HFFc6 (cell line): Measurements from ENCODE around the gene IGSF3. TPM values are rescaled to one million over a fixed set of nuclear protein-coding genes. Genes with fewer than 3 reads are reported as not detected.

Experiments
- DNase-seq: peaks from one replicate; pipeline ENCODE4 v3.0.0-alpha.2; 2018
- H3K27ac Mint-ChIP-seq: 2 replicates; pipeline ENCODE4 v1.8.0; 2020; ENCODE audit warnings: mild to moderate bottlenecking, mixed read lengths
- H3K27me3 Mint-ChIP-seq: 2 replicates; pipeline ENCODE4 v1.8.0; 2021; ENCODE audit warnings: mild to moderate bottlenecking, moderate library complexity, mixed read lengths; ENCODE audit not compliant: insufficient read depth
- H3K36me3 Mint-ChIP-seq: 2 replicates; pipeline ENCODE4 v1.8.0; 2021; ENCODE audit warnings: low read depth, mixed read lengths
- H3K4me1 Mint-ChIP-seq: 2 replicates; pipeline ENCODE4 v1.8.0; 2020; ENCODE audit warnings: low read depth, mixed read lengths
- H3K4me3 Mint-ChIP-seq: 2 replicates; pipeline ENCODE4 v1.8.0; 2020; ENCODE audit warnings: mild to moderate bottlenecking, moderate library complexity, mixed read lengths
- H3K9me3 Mint-ChIP-seq: 2 replicates; pipeline ENCODE4 v1.8.0; 2020; ENCODE audit warnings: mild to moderate bottlenecking, mixed read lengths
- CTCF ChIP-seq: fragments of 200-600 bp; sonication (generic); IDR thresholded peaks from 2 replicates; pipeline ENCODE4 v1.5.0; 2021; ENCODE audit warnings: antibody characterized with exemption, mild to moderate bottlenecking
- total RNA-seq, 6 experiments: library from RNA; stranded (reverse); fragmentation: NEBNext Ultra II Directional; extraction: Animal tissue kit (Norgen Biotek cat#: 25700); gene quantifications; 2 replicates in 1 of 6; 3 replicates in 5 of 6; pipeline ENCODE4 v1.2.3, GENCODE V29; 2021

Gene IGSF3
- total RNA-seq, 6 experiments from 2014 or later: not detected

GRCh38 chr1:116676291-116676690 is 8.8 kb upstream of the IGSF3 start:
- Mint-ChIP-seq H3K4me3 (no peak overlapping the region), H3K36me3 (no peaks in the 10 kb centered on the region), H3K27me3 (peaks cover 27% of the 10 kb centered on the region), H3K27ac (no peak overlapping the region), H3K9me3 (no peaks in the 10 kb centered on the region), H3K4me1 (no peaks in the 10 kb centered on the region)
- no peak for TF ChIP-seq CTCF
- DNase-seq: no peak

- no peak overlapping the region for H3K27ac Mint-ChIP-seq
- no peak for DNase-seq
- TF ChIP-seq CTCF: no peak
- H3K4me1 Mint-ChIP-seq: no peaks in the 10 kb centered on the region
- no peaks in the 10 kb centered on the region for H3K9me3 Mint-ChIP-seq
- no peak overlapping the region for H3K4me3 Mint-ChIP-seq
- no peaks in the 10 kb centered on the region for H3K36me3 Mint-ChIP-seq
- peaks cover 28% of the 10 kb centered on the region for H3K27me3 Mint-ChIP-seq
Observed at GRCh38 chr1:116674751-116675150, 7.2 kb upstream of the IGSF3 start.

- peaks cover 34% of the 10 kb centered on the region for H3K27me3 Mint-ChIP-seq
- H3K4me3 Mint-ChIP-seq: no peak overlapping the region
- DNase-seq: no peak
- no peaks in the 10 kb centered on the region for H3K36me3 Mint-ChIP-seq
- no peak for TF ChIP-seq CTCF
- no peaks in the 10 kb centered on the region for H3K9me3 Mint-ChIP-seq
- no peak overlapping the region for H3K27ac Mint-ChIP-seq
- H3K4me1 Mint-ChIP-seq: no peaks in the 10 kb centered on the region
Observed at GRCh38 chr1:116674011-116674531, 6.5 kb upstream of the IGSF3 start.

GRCh38 chr1:116671912-116672311 is 4.4 kb upstream of the IGSF3 start:
- no peaks in the 10 kb centered on the region for H3K36me3 Mint-ChIP-seq
- H3K4me1 Mint-ChIP-seq: no peaks in the 10 kb centered on the region
- peaks cover 32% of the 10 kb centered on the region for H3K27me3 Mint-ChIP-seq
- H3K27ac Mint-ChIP-seq: no peak overlapping the region
- TF ChIP-seq CTCF: no peak
- H3K4me3 Mint-ChIP-seq: no peak overlapping the region
- DNase-seq: no peak
- no peaks in the 10 kb centered on the region for H3K9me3 Mint-ChIP-seq

GRCh38 chr1:116671072-116671760 is 3.7 kb upstream of the IGSF3 start:
- no peak for TF ChIP-seq CTCF
- H3K4me3 Mint-ChIP-seq: no peak overlapping the region
- no peak overlapping the region for H3K27ac Mint-ChIP-seq
- H3K4me1 Mint-ChIP-seq: no peaks in the 10 kb centered on the region
- peaks cover 35% of the 10 kb centered on the region for H3K27me3 Mint-ChIP-seq
- H3K9me3 Mint-ChIP-seq: no peaks in the 10 kb centered on the region
- H3K36me3 Mint-ChIP-seq: no peaks in the 10 kb centered on the region
- DNase-seq: no peak
